Trophoblast cell (in vitro differentiated cells and primary cell): ENCODE results near the gene IL22RA1.

Source experiments
- DNase-seq, 2 donors: peaks; one replicate each; pipeline ENCODE4 v3.0.0-alpha.2; 2016
- H2AFZ ChIP-seq: 2 replicates; pipeline ENCODE4 v1.6.1; 2013; ENCODE audit warnings: low read length, moderate library complexity, mild to moderate bottlenecking; ENCODE audit not compliant: insufficient read depth, poor library complexity
- H2AK5ac ChIP-seq: 2 replicates; pipeline ENCODE4 v1.6.1; 2013; ENCODE audit warnings: mild to moderate bottlenecking, low read length
- H2BK120ac ChIP-seq: 2 replicates; pipeline ENCODE4 v1.6.1; 2013; ENCODE audit warnings: low read length, mild to moderate bottlenecking, moderate library complexity; ENCODE audit not compliant: insufficient read depth, poor library complexity
- H2BK12ac ChIP-seq: 2 replicates; pipeline ENCODE4 v1.6.1; 2013; ENCODE audit warnings: mild to moderate bottlenecking, low read length, moderate library complexity
- H2BK5ac ChIP-seq: 2 replicates; pipeline ENCODE4 v1.6.1; 2013; ENCODE audit warnings: low read length, low read depth, moderate library complexity, mild to moderate bottlenecking; ENCODE audit not compliant: poor library complexity
- H3K14ac ChIP-seq: 2 replicates; pipeline ENCODE4 v1.6.1; 2013; ENCODE audit warnings: mild to moderate bottlenecking, low read length
- H3K18ac ChIP-seq: 2 replicates; pipeline ENCODE4 v1.6.1; 2013; ENCODE audit warnings: mild to moderate bottlenecking, low read length
- H3K23ac ChIP-seq: 2 replicates; pipeline ENCODE4 v1.6.1; 2013; ENCODE audit warnings: low read length
- H3K27ac ChIP-seq: 2 replicates; pipeline ENCODE4 v1.5.1; 2013; ENCODE audit warnings: low read depth, mild to moderate bottlenecking, inconsistent platforms, low read length, moderate library complexity
- H3K27me3 ChIP-seq: 2 replicates; pipeline ENCODE4 v1.6.1; 2013; ENCODE audit warnings: inconsistent platforms, mild to moderate bottlenecking, low read length, moderate library complexity; ENCODE audit not compliant: insufficient read depth
- H3K36me3 ChIP-seq, 2 experiments: 1 replicate in 1 of 2; 2 replicates in 1 of 2; pipeline ENCODE4 v1.6.1; 2013; ENCODE audit warnings: low read length in 2 of 2, mild to moderate bottlenecking in 2 of 2, moderate library complexity in 1 of 2; ENCODE audit not compliant: insufficient read depth in 2 of 2, control insufficient read depth in 1 of 2
- H3K4ac ChIP-seq: 2 replicates; pipeline ENCODE4 v1.6.1; 2013; ENCODE audit warnings: low read depth, mild to moderate bottlenecking, low read length, moderate library complexity
- H3K4me1 ChIP-seq, 2 experiments: 1 replicate in 1 of 2; 2 replicates in 1 of 2; pipeline ENCODE4 v1.6.1; 2013; ENCODE audit warnings: low read length in 2 of 2, mild to moderate bottlenecking in 2 of 2, moderate library complexity in 1 of 2; ENCODE audit not compliant: insufficient read depth in 2 of 2, control insufficient read depth in 1 of 2
- H3K4me2 ChIP-seq: 2 replicates; pipeline ENCODE4 v1.6.1; 2013; ENCODE audit warnings: inconsistent platforms, mild to moderate bottlenecking, low read length, moderate library complexity
- H3K4me3 ChIP-seq: 2 replicates; pipeline ENCODE4 v1.5.1; 2013; ENCODE audit warnings: mild to moderate bottlenecking, low read depth, low read length, inconsistent platforms
- H3K79me1 ChIP-seq: one replicate; pipeline ENCODE4 v1.6.1; 2013; ENCODE audit warnings: low read length
- H3K79me2 ChIP-seq: 2 replicates; pipeline ENCODE4 v1.6.1; 2013; ENCODE audit warnings: low read length, mild to moderate bottlenecking; ENCODE audit not compliant: control insufficient read depth, insufficient read depth, poor library complexity
- H3K9ac ChIP-seq: 2 replicates; pipeline ENCODE4 v1.6.1; 2013; ENCODE audit warnings: mild to moderate bottlenecking, low read length
- H3K9me3 ChIP-seq: 2 replicates; pipeline ENCODE4 v1.6.1; 2013; ENCODE audit warnings: low read depth, mild to moderate bottlenecking, control low read depth, inconsistent platforms, low read length; ENCODE audit not compliant: insufficient read depth
- H4K12ac ChIP-seq: 2 replicates; pipeline ENCODE4 v1.6.1; 2013; ENCODE audit warnings: low read depth, mild to moderate bottlenecking, low read length, moderate library complexity
- H4K8ac ChIP-seq: 2 replicates; pipeline ENCODE4 v1.6.1; 2013; ENCODE audit warnings: low read depth, mild to moderate bottlenecking, low read length, moderate library complexity
- H4K91ac ChIP-seq: one replicate; pipeline ENCODE4 v1.6.1; 2013; ENCODE audit warnings: low read depth, mild to moderate bottlenecking, low read length, moderate library complexity
- WGBS: extraction: QIAGEN DNeasy Blood & Tissue Kit; methylation state at CpG from one replicate; pipeline ENCODE4 v1.1.7; 2013; ENCODE audit warnings: missing lambda C conversion rate; ENCODE audit not compliant: insufficient read length, insufficient coverage; ENCODE audit errors: extremely low coverage; 5-methylcytosine and 5-hydroxymethylcytosine counted together

Gene IL22RA1

GRCh38 chr1:24091971-24092482 is 50.9 kb downstream of the IL22RA1 start:
- Histone ChIP-seq H3K36me3 (no peaks in the 10 kb centered on the region), H3K4me2 (no peak overlapping the region), H2AFZ (no peak overlapping the region), H3K27me3 (no peaks in the 10 kb centered on the region), H3K4ac (no peak overlapping the region), H2BK5ac (no peak overlapping the region), H3K27ac (no peak overlapping the region), H3K14ac (no peak overlapping the region), H3K23ac (no peak overlapping the region), H3K4me1 (no peaks in the 10 kb centered on the region), H2BK120ac (no peak overlapping the region), H3K79me2 (no peaks in the 10 kb centered on the region), H2AK5ac (no peak overlapping the region), H3K9ac (no peak overlapping the region), H3K9me3 (no peaks in the 10 kb centered on the region), H2BK12ac (no peak overlapping the region), H4K91ac (no peak overlapping the region), H4K12ac (no peak overlapping the region), H3K18ac (no peak overlapping the region), H3K79me1 (no peaks in the 10 kb centered on the region), H4K8ac (no peak overlapping the region), H3K4me3 (no peak overlapping the region)
- no peak for DNase-seq
- WGBS, result no CpG with 5 or more reads among the region's 13 CpGs

DNA sequence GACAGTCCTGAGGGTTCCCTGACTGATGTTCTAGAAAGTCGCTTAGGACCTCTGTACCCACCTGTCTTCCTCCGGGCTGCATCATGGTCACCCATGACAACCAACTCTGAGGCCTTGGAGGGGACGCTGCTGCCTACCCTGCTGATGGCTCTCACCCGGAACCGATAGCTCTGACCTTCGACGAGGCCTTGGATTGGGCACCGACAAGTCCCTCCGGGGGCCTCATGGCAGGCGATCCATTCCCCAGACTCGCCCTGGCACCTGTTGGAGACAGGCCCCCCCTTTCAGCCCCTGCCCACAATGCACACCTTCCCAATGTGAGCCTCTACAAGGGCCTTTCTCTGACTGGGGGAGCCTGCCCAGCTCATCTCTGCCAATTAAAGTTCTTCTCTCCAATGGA is 52.2 kb downstream of the IL22RA1 start:
- no peaks in the 10 kb centered on the region for H3K27me3 ChIP-seq
- no peak overlapping the region for H3K23ac ChIP-seq
- no peak overlapping the region for H2BK120ac ChIP-seq
- DNase-seq, result no peak
- H3K4me2 ChIP-seq, result no peak overlapping the region
- no peak overlapping the region for H2AK5ac ChIP-seq
- no peaks in the 10 kb centered on the region for H3K9me3 ChIP-seq
- no peak overlapping the region for H4K91ac ChIP-seq
- WGBS, result no CpG with 5 or more reads among the region's 11 CpGs
- H3K36me3 ChIP-seq, result no peaks in the 10 kb centered on the region
- no peak overlapping the region for H3K9ac ChIP-seq
- H3K4ac ChIP-seq, result no peak overlapping the region
- H3K14ac ChIP-seq, result no peak overlapping the region
- H3K4me1 ChIP-seq, result no peaks in the 10 kb centered on the region
- no peak overlapping the region for H3K18ac ChIP-seq
- no peaks in the 10 kb centered on the region for H3K79me2 ChIP-seq
- H4K8ac ChIP-seq, result no peak overlapping the region
- H2BK5ac ChIP-seq, result no peak overlapping the region
- no peak overlapping the region for H2BK12ac ChIP-seq
- H3K4me3 ChIP-seq, result no peak overlapping the region
- H3K27ac ChIP-seq, result no peak overlapping the region
- no peaks in the 10 kb centered on the region for H3K79me1 ChIP-seq
- H4K12ac ChIP-seq, result no peak overlapping the region
- H2AFZ ChIP-seq, result no peak overlapping the region

GRCh38 chr1:24089743-24090555 is 53.0 kb downstream of the IL22RA1 start:
- H3K79me2 ChIP-seq, result no peaks in the 10 kb centered on the region
- H2BK120ac ChIP-seq, result no peak overlapping the region
- no peak overlapping the region for H3K27ac ChIP-seq
- H3K79me1 ChIP-seq, result no peaks in the 10 kb centered on the region
- no peaks in the 10 kb centered on the region for H3K27me3 ChIP-seq
- H3K4me1 ChIP-seq, result no peaks in the 10 kb centered on the region
- no peak overlapping the region for H4K8ac ChIP-seq
- no peak overlapping the region for H4K12ac ChIP-seq
- no peak overlapping the region for H3K23ac ChIP-seq
- H2BK12ac ChIP-seq, result no peak overlapping the region
- no peak overlapping the region for H3K4me3 ChIP-seq
- no CpG with 5 or more reads among the region's 14 CpGs for WGBS
- no peaks in the 10 kb centered on the region for H3K36me3 ChIP-seq
- no peak overlapping the region for H3K18ac ChIP-seq
- H3K9me3 ChIP-seq, result no peaks in the 10 kb centered on the region
- no peak overlapping the region for H3K4ac ChIP-seq
- no peak overlapping the region for H2AFZ ChIP-seq
- H4K91ac ChIP-seq, result no peak overlapping the region
- H3K14ac ChIP-seq, result no peak overlapping the region
- no peak overlapping the region for H2AK5ac ChIP-seq
- no peak overlapping the region for H2BK5ac ChIP-seq
- H3K9ac ChIP-seq, result no peak overlapping the region
- no peak overlapping the region for H3K4me2 ChIP-seq
- no peak for DNase-seq

GRCh38 chr1:24089027-24089742 is 53.8 kb downstream of the IL22RA1 start:
- WGBS, result no CpG with 5 or more reads among the region's 14 CpGs
- Histone ChIP-seq H3K79me1 (no peaks in the 10 kb centered on the region), H3K4me3 (no peak overlapping the region), H4K8ac (no peak overlapping the region), H3K36me3 (no peaks in the 10 kb centered on the region), H3K18ac (no peak overlapping the region), H3K79me2 (no peaks in the 10 kb centered on the region), H3K9ac (no peak overlapping the region), H3K9me3 (no peaks in the 10 kb centered on the region), H2AFZ (no peak overlapping the region), H2AK5ac (no peak overlapping the region), H4K12ac (no peak overlapping the region), H3K23ac (no peak overlapping the region), H4K91ac (no peak overlapping the region), H3K4me2 (no peak overlapping the region), H2BK120ac (no peak overlapping the region), H3K27me3 (no peaks in the 10 kb centered on the region), H2BK5ac (no peak overlapping the region), H2BK12ac (no peak overlapping the region), H3K4ac (no peak overlapping the region), H3K4me1 (no peaks in the 10 kb centered on the region), H3K14ac (no peak overlapping the region), H3K27ac (no peak overlapping the region)
- no peak for DNase-seq
